SK-N-SH (cell line): ENCODE data around the gene SLX4IP.

Source experiments
- CTCF ChIP-seq: fragments of 200-600 bp; sonication (generic); IDR thresholded peaks from 2 replicates; pipeline ENCODE4 v1.6.1; 2017; ENCODE audit warnings: antibody characterized with exemption, mild to moderate bottlenecking, moderate library complexity
- TAF1 ChIP-seq: IDR thresholded peaks from 2 replicates; pipeline ENCODE4 v1.6.1; 2012; ENCODE audit warnings: low read depth, mild to moderate bottlenecking, low read length, moderate library complexity, borderline replicate concordance

- TF ChIP-seq CTCF: no peak
- TF ChIP-seq TAF1: no peak
These were observed 214.1 kb downstream of the SLX4IP start for GRCh38 chr20:10649080-10649796.
